ENCODE data around the gene B3GNT7.

- TF ChIP-seq POLR2A (IDR thresholded peaks at IDR 0.05) (no peak), CTCF (IDR thresholded peaks at IDR 0.05) (no peak)
Measured at GRCh38 chr2:231394211-231395141, 1.0 kb upstream of the B3GNT7 start.

Data from lower leg skin (tissue), 3 donors.